ENCODE data around the gene CCDC102B. TPM values are rescaled to one million over a fixed set of nuclear protein-coding genes. Genes with fewer than 3 reads are reported as not detected.

Gene CCDC102B
- total RNA-seq, 4 donors from 2014 or later, result 6.7 to 15.3 (median 11.8) TPM

- TF ChIP-seq, protein P1, sequence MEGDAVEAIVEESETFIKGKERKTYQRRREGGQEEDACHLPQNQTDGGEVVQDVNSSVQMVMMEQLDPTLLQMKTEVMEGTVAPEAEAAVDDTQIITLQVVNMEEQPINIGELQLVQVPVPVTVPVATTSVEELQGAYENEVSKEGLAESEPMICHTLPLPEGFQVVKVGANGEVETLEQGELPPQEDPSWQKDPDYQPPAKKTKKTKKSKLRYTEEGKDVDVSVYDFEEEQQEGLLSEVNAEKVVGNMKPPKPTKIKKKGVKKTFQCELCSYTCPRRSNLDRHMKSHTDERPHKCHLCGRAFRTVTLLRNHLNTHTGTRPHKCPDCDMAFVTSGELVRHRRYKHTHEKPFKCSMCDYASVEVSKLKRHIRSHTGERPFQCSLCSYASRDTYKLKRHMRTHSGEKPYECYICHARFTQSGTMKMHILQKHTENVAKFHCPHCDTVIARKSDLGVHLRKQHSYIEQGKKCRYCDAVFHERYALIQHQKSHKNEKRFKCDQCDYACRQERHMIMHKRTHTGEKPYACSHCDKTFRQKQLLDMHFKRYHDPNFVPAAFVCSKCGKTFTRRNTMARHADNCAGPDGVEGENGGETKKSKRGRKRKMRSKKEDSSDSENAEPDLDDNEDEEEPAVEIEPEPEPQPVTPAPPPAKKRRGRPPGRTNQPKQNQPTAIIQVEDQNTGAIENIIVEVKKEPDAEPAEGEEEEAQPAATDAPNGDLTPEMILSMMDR (IDR thresholded peaks at IDR 0.05), result no peak
- ATAC-seq (ENCODE audit: low FRiP score), result no peak
- DNase-seq (ENCODE audit: low spot score), result no peak
These were observed 158.8 kb downstream of the CCDC102B start for GRCh38 chr18:68956650-68957049.

- ATAC-seq (ENCODE audit: low FRiP score) (no peak), DNase-seq (ENCODE audit: low spot score) (no peak)
These were observed 162.5 kb downstream of the CCDC102B start for GRCh38 chr18:68960355-68960754.

DNA sequence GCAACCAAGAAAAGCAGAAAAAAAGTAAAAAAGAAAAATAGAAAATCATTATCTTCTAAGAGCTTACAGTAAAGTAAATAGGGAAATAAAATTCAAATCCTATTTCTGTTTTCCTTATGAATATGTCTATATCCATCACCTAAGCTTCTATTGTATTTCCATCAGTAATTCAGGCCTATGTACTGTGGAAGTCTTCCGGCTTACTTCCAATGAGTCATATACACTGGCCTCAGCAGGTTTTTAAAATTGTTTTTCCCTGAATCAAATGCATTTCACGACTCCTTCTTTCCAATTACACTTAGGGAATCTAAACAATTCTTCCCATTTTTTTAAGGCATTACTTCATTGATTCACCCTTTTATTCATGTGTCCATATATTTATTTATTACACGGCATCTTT, 164.7 kb downstream of the CCDC102B start:
- ATAC-seq (ENCODE audit: low FRiP score) (no peak), DNase-seq (ENCODE audit: low spot score) (no peak)
- TF ChIP-seq, protein P1 (IDR thresholded peaks at IDR 0.05), result no peak

More at GRCh38 chr18:68960355-68960754, 162.5 kb downstream of the CCDC102B start:
- TF ChIP-seq, protein P1 (IDR thresholded peaks at IDR 0.05), result no peak

DNA sequence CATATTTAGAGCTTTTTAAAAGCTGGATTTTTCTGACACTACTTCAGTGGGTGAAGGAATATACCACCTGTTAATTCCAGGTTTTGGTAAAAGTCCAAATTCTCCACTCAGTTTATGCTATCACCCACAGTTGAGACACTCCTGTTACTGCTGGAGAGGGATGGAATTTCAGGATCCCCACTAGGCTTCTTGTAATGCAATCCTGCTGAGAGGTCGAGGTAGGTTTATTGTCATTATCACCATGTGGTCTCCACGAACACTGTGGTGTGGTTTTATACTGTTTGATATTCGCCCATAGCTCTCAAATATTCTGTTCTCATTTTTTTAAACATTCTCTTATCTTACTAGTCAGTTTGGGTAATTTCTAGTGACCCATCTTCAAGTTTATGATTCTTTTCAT, 167.9 kb downstream of the CCDC102B start:
- DNase-seq (ENCODE audit: low spot score) (no peak), ATAC-seq (ENCODE audit: low FRiP score) (no peak)
- TF ChIP-seq, protein P1 (IDR thresholded peaks at IDR 0.05), result no peak

GRCh38 chr18:68969027-68969426, 171.1 kb downstream of the CCDC102B start:
- ATAC-seq (ENCODE audit: low FRiP score) (no peak), DNase-seq (ENCODE audit: low spot score) (no peak)
- TF ChIP-seq, protein P1 (IDR thresholded peaks at IDR 0.05), result no peak

- TF ChIP-seq, protein P1 (IDR thresholded peaks at IDR 0.05), result no peak
- DNase-seq (ENCODE audit: low spot score) (no peak), ATAC-seq (ENCODE audit: low FRiP score) (no peak)
These were observed 174.3 kb downstream of the CCDC102B start for GRCh38 chr18:68972176-68972575.

DNA sequence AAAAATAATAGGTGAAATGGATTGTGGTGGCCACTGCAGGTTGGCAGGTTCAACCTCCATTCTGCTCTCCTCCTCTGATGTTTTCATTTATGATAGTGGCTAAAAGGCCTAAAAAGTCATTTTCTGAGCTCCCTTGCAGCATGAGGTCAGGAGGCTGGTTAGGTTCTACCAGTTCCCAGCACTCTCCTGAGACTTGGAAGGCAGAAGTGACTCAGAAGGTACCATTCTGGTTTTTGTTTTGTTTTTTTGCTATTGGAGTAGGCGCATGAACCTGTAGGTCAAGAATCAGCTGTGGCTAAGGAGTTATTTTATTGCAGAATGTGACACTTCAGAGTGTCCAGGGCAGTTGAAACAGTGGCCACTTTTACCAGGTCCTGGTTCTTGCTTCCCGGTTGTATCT, 181.9 kb downstream of the CCDC102B start:
- DNase-seq (ENCODE audit: low spot score), result no peak
- TF ChIP-seq, protein P1 (IDR thresholded peaks at IDR 0.05), result no peak
- ATAC-seq (ENCODE audit: low FRiP score), result no peak
